Gastrocnemius medialis (tissue), 4 donors: Measurements from ENCODE around the gene PNMA3.

Experiments
- POLR2A ChIP-seq, 2 donors: fragments of 450-650 bp; IDR thresholded peaks; one replicate each; pipeline ENCODE4 v1.6.1; 2017; ENCODE audit warnings: antibody characterized with exemption in 2 of 2, mild to moderate bottlenecking in 2 of 2, moderate library complexity in 2 of 2
- TF ChIP-seq, protein P1 (sequence below), 5 experiments: fragments of 450-650 bp in 3 of 5; fragments of 200-600 bp in 2 of 5; sonication (generic) in 2 of 5; IDR thresholded peaks in 4 of 5; conservative IDR thresholded peaks in 1 of 5; 1 replicate in 4 of 5; 2 replicates in 1 of 5; pipeline ENCODE4 v1.5.1; 2016 to 2019; ENCODE audit warnings: antibody characterized with exemption in 5 of 5, mild to moderate bottlenecking in 3 of 5, moderate library complexity in 3 of 5

DNA sequence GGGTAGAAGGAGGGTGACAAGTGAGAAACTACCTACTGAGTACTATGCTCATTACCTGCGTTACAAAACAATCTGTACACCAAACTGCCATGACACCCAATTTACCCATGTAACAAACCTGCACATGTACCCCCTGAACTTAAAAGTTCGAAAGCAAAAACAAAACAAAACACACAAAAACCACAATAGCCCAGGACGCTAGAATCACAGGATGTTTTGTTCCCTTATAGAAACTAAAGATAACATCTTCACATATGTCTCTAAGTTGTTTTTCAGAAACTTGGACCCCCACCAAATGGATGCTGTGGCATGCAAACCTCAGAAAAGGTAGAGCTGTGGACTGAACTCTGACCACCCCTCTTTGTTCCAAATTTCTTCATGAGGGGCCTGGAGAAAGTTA lies 37.1 kb upstream of the PNMA3 start:
- TF ChIP-seq, protein P1, sequence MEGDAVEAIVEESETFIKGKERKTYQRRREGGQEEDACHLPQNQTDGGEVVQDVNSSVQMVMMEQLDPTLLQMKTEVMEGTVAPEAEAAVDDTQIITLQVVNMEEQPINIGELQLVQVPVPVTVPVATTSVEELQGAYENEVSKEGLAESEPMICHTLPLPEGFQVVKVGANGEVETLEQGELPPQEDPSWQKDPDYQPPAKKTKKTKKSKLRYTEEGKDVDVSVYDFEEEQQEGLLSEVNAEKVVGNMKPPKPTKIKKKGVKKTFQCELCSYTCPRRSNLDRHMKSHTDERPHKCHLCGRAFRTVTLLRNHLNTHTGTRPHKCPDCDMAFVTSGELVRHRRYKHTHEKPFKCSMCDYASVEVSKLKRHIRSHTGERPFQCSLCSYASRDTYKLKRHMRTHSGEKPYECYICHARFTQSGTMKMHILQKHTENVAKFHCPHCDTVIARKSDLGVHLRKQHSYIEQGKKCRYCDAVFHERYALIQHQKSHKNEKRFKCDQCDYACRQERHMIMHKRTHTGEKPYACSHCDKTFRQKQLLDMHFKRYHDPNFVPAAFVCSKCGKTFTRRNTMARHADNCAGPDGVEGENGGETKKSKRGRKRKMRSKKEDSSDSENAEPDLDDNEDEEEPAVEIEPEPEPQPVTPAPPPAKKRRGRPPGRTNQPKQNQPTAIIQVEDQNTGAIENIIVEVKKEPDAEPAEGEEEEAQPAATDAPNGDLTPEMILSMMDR (IDR thresholded peaks at IDR 0.05 in 4 of 5, conservative IDR thresholded peaks at IDR 0.05 in 1 of 5) = no peak
- TF ChIP-seq POLR2A (IDR thresholded peaks at IDR 0.05) = no peak
